Measurements from ENCODE around the gene CCDC57. TPM values are rescaled to one million over a fixed set of nuclear protein-coding genes. Genes with fewer than 3 reads are reported as not detected.
"Not testable (repeated sequence)": the region's sequence is repeated elsewhere in the genome, so short reads cannot be mapped to it uniquely, and the experiment has no call there.

The CCDC57 gene
- total RNA-seq, 1 donor from 2014 or later: 3.4 TPM

DNA sequence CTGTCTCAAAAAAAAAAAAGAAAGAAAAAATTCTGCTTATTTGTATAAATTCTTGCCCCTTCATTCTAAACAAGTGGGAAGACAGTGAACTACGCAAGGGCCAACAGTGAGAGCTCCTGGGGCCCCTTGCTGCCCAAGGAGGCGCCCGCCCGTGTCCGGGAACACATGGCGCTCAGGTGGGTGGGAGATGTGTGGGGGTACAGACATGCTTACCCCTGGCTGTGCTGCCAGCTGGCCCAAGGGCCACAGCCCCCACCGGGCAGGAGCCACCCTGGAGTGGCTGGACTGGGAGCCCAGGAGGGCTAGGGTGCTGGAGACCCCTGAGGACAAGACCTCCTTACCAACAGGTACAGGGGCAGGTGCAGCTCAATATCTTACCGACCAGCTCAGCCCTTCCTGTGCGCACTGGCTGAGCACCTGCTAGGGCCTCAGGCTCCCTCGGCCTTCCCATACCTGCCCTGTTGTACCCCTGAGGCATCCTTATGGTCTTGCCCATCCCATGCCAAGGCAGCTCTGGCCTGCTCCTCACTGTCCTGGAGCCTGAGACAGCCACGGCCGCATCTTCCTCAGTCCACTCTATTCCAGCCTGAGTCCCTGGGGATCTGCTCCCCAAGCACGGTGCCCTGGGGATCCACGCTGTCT lies 56.2 kb downstream of the CCDC57 start:
- no peak for DNase-seq (ENCODE audit: low read depth in 2 of 2)

DNA sequence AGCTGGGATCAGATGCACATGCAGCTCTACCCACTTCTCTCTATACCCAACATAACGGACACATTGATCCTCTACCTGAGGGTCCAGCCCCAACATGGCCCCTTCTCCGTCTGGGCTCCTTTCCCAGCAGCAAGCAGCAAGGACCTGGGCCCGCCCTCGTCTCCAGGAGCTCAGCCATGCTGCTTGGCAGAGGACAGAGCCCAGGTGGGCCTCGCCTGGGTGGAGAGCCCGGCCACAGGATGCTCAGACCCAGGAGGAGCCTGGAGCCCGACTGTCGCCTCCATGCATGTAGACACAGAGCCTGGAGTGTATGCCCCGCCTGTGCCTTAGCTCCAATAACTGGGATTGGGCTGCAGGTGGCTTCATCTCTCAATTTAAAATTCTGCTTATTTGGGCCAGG lies 57.0 kb downstream of the CCDC57 start:
- no peak for DNase-seq (ENCODE audit: low read depth in 2 of 2)

DNA sequence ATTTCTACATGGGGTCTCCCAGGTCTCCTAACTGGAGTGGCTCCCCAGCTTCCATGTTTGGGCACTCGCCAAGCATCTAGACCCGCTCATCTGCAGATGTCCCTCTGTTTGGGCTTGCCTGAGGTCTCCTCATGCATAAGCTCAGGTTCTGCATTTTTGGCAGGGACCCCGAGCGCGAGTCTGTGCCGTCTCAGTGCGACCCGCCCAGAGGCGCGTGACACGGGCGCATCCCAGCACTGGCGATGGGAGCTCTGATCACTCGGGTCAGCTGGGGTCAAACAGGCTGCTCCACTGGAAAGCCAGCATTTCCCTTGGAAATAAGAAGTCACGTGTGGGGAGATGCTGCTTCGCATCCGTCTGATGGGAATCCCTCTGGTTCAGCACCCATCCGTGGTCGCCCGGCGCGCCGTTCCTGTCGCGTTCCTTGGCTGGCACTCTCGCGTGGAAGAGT lies 57.7 kb downstream of the CCDC57 start:
- no peak for DNase-seq (ENCODE audit: low read depth in 2 of 2)

DNA sequence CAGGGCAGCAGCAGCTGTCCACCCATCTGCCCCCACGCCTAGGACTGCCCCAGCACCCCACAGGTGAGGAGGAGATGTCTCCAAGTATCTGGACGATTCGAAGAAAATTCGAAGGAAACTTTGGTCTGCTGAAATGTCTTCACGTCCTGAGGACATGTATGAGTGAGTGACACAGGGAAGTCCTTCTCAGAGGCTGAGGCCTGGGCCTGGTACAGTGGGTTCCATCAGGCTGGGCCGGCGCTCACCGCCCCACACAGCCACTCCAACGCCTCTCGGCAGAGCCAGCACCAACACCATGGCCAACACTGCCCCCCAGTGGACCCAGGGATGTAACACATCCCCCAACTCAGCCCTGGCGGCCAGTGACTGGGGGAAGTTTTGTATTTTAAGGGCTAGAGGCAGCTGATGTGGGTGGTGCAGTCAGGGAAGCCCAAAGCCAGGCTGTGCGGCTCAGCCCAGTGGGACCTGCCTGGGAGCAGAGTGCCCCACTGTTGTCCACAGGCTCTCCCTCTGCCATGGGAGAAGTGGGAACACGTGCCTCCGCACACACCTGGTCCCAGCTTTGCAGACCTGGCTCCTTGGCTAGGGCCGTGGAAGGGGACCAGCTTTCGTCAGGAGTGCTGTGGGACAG lies 58.8 kb downstream of the CCDC57 start:
- peak; percentile 70 to 85 for DNase-seq (ENCODE audit: low read depth in 2 of 2)

DNA sequence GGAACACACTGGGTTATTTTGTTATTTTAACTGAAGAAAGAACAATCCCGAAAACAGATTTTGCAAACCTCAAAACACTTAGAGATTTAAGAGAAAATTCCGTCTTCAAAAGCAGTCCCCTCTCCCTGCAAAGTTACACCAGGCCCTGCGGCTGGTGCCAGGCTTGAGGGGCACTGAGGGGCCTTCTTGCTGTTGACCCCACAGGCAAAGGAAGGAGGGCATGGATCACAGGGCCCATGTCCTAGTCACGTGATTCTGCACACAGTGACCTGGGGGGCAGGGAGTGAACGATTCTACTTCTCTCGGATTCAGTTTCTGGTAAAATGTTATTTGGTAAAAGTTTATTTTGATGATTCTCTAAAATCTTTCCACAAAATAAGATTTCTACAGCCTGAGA lies 59.3 kb downstream of the CCDC57 start:
- no peak for DNase-seq (ENCODE audit: low read depth in 2 of 2)

DNA sequence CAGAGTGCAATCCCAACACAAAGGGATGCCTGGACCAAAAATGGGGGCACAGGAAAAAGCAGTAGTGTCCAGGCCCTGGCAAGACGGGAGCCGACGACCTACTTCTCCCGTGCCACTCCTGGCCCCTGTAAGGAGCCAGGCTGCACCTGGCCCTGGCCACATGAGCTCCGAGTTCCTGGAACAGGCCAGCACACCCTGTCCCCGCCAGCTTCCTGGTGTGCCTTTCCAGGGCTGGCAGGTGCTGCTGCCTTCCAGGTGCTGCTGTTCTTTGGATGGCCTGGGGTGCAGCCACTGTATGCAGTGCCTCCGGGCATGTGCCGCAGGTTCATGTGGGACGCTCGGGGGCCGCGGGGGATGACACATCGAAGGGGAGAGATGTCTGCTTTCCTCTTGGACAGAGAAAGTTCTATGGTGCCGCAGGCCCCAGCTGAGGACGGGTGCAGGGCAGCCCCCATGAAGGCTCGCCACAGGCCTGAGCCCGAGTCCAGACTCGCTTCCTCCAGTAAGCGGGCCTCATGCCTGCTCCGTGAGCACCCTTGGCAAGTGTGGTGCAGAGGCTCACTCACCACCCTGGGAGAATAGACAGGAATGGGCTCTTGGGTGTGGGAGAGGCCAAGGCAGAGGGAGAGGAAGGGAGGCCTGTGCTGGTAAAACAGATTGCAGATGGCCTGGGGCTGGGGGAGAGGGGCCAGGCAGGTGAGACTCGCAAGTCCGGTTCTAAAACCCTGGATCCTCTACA lies 59.9 kb downstream of the CCDC57 start:
- DNase-seq (ENCODE audit: low read depth in 2 of 2): no peak

DNA sequence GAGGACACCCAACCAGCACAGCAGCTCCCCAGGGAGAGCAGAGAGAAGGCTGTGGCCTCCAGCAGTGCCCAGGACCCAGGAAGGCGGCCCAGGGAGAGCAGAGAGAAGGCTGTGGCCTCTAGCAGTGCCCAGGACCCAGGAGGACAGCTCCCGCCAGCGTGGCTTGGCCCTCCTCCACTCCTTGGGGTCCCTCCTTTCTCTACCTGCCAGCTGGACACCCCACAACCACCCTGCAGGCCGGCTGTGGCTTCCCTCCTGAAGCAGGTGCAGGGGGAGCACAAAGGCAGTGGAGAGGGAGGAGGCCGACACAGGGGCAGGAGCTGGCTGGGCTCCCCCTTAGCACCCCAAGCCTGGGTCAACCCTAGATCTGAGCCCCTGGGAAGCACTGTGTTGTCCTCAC lies 60.5 kb downstream of the CCDC57 start:
- no peak for DNase-seq (ENCODE audit: low read depth in 2 of 2)

DNA sequence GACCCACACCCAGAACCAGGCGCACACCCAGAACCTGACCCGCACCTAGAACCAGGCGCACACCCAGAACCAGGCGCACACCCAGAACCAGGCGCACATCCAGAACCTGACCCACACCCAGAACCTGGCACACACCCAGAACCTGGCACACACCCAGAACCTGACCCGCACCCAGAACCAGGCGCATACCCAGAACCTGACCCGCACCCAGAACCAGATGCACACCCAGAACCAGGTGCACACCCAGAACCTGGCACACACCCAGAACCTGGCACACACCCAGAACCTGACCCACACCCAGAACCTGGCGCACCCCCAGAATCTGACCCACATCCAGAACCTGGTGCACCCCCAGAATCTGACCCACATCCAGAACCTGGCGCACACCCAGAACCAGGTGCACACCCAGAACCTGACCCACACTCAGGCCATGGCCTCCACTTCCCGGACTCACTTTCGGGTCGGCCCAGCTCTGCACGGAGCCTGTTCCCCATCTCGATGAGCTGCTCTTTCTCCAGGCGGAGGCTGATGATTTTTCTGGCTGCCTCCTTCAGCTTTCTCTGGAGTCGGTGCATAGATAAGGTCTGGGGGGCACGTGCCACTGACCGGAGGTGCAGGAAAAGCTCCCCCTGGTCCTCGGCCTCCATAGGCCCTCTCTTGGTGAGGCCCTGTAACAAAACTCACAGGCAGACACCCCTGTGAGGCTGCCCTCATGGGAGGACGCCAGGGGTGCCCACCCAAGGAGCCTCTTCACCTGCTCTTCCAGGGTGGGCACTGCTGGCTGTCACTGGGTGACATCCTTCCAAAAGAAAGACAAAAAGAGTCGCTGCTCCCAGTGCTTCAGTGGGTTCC lies 61.3 kb downstream of the CCDC57 start:
- no peak for DNase-seq (ENCODE audit: low read depth in 2 of 2)

DNA sequence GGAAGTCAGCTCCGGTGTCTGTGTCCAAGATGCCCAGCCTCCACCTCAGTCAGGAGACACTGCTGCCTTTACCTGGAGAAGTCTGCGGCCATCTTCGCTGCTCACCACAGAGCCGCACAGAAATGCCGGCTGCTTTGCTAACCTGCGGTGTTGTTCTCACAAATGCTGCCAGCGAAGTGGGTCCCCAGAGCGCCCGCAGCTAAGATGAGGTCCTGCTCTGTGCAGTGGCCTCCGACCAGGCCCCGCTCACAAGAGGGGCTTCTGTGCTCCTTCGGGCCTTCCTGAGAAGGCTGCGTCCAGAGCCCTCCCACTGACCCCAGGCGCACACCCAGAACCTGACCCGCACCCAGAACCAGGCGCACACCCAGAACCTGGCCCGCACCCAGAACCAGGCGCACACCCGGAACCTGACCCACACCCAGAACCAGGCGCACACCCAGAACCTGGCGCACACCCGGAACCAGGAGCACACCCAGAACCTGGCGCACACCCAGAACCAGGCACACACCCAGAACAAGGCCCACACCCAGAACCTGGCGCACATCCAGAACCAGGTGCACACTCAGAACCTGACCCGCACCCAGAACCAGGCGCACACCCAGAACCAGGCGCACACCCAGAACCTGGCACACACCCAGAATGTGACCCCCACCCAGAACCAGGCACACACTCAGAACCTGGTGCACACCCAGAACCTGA lies 63.1 kb downstream of the CCDC57 start:
- DNase-seq (ENCODE audit: low read depth in 2 of 2): no peak

DNA sequence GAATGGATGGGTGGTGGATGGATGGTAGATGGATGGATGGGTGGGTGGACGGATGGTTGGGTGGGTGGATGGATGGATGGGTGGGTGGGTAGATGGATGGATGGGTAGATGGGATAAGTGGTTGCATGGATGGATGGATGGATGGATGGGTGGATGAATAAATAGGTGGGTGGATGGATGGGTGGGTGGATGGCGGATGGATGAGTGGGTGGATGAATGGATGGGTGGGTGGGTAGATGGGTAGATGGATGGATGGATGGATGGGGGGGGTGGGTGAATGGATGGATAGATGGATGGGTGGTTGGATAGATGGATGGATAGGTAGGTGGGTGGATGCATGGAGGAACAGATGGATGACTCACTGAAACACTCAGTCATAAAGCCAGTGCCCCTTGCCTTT lies 63.6 kb downstream of the CCDC57 start:
- no peak for DNase-seq (ENCODE audit: low read depth in 2 of 2)

DNA sequence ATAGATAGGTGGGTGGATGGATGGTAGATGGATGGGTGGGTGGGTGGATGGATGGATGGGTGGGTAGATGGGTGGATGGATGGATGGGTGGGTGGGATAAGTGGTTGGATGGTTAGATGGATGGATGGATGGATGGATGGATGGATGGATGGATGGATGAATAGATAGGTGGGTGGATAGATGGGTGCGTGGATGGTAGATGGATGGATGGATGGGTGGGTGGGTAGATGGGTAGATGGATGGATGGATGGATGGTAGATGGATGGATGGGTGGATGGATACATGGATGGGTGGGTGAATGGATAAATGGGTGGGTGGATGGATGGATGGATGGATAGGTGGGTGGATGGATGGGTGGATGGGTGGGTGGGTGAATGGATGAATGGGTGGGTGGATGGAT lies 64.6 kb downstream of the CCDC57 start:
- no peak for DNase-seq (ENCODE audit: low read depth in 2 of 2)

DNA sequence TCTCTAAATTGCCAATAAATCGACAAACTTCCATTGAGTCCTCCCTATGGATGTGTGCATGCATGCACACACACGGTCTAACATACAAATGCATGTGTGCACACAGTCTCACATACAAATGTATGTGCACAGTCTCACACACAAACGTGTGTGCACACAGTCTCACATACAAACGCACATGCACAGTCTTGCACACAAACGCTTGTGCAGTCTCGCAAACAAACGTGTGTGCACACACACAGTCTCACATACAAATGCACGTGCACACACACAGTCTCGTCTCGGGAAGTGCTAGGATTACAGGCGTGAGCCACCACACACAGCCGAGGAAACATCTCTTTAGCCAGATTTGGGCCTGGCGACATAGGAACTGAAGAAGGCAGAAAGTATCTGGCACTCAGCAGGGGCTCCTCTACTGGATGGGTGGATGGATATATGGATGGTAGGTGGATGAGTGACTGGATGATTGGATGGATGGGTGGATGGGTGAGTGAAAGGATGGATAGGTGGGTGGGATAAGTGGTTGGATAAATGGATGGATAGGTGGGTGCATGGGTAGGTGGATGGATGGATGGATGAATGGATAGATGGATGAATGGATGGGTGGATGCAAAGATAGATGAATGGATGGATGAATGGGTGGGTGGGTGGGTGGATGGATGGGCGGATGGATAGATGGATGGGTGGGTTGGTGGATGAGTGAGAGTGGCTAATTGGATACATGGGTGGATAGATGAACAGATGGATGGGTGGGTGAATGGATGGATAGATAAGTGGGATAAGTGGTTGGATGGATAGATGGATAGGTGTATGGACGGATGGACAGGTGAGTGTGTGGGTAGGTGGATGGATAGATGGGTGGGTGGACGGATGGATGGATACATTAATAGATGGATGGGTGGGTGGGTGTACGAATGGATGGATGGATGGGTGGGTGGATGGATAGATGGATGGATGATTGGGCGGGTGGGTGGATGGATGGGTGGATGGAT lies 65.7 kb downstream of the CCDC57 start:
- no peak for DNase-seq (ENCODE audit: low read depth in 2 of 2)

DNA sequence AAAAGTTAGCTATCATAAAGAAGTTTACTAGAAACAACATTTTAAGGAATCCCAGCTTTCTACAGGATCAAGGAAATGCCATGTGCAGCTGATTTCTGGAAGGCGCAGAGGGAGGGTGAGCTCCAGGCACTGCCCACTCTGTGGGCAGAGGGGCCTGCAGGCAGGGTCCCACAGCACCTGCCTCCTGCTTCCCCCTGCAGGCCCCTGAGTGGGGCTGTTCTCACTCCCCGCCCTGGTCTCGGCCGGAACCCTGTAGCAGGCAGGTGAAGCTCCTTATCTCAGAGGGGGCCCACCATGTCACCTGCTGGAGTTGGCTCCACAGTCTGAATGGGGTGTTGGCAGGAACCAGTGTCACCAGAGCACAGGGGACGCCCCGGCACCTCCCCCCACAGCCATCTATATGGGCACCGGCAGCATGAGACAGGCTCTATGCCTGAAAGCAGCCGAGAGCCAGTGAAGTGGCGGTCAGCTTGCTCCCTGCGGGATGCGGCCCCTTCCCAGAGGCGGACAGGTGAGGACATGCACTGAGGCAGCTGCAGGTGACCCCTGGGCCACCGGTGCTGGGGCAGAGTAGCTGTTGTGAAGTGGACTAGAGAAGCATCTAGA lies 67.0 kb downstream of the CCDC57 start:
- DNase-seq (ENCODE audit: low read depth in 2 of 2): no peak

DNA sequence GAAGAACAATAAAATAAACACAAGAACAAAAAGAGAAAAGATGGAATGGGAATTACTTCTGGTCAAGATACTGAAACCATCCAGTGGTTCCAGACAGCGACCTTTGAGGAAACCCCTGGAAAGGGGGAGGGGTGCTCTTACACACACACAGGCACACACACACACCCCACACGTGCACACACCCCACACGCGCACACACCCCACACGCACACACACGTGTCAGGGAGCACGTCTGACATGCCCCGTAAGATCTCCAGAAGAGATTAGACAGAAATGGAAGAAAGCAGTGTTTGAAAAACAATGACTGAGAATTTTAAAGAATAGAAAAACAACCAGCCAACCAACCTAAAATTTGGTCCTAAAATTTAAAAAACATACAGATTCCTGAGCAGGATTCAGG lies 69.3 kb downstream of the CCDC57 start:
- no peak for DNase-seq (ENCODE audit: low read depth in 2 of 2)

DNA sequence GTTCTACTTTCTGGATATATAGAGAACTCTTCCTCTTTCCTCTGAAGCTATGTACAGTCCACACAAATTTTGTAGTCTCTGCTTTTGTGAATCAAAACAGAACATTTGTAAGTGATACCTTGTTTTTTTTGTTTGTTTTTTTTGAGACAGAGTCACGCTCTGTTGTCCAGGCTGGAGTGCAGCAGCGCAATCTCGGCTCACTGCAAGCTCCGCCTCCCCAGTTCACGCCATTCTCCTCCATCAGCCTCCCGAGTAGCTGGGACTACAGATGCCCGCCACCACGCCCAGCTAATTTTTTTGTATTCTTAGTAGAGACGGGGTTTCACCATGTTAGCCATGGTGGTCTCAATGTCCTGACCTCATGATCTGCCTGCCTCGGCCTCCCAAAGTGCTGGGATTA lies 72.7 kb downstream of the CCDC57 start:
- DNase-seq (ENCODE audit: low read depth in 2 of 2): not testable (repeated sequence)

DNA sequence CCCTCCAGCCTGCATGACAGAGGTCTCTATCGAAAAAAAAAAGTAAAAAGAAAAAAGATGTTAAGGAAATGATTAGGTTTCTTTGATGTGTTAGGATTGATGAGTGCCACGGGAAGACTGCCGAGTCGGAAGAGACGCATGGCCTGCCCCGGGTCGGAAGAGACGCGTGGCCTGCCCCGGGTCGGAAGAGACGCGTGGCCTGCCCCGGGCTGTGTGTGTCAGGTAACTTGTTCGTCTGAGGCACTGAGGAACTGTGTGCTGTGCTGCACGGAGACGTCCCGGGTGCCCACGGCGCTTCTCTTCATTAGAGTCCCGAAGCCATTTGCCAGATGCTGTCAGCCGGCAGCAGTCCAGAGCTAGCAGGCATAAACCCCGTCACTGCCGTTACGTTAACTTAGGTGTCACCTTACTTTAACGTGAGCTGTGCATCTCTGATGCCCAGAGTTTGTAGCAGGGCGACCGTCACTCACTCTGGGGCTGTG lies 74.1 kb downstream of the CCDC57 start:
- no peak for DNase-seq (ENCODE audit: low read depth in 2 of 2)

DNA sequence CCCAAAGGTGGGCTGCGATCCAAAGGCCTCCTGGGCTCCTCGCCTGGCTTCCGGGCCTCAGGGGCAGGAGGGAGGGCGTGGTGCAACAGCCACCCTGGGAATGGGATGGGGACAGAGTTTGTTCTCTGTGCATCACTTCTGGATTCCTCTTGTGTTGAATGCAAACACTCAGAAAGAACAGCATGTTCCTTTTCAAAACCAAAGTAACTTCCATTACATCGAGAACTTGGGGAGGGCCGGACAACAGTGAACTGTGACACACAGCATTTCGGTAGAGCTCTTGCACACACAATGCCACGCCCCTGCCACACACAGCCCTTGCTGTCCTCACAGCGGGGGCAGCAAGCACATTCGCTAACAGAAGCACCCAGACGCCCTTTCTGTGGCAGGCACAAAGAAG lies 78.5 kb downstream of the CCDC57 start:
- no peak for DNase-seq (ENCODE audit: low read depth in 2 of 2)

DNA sequence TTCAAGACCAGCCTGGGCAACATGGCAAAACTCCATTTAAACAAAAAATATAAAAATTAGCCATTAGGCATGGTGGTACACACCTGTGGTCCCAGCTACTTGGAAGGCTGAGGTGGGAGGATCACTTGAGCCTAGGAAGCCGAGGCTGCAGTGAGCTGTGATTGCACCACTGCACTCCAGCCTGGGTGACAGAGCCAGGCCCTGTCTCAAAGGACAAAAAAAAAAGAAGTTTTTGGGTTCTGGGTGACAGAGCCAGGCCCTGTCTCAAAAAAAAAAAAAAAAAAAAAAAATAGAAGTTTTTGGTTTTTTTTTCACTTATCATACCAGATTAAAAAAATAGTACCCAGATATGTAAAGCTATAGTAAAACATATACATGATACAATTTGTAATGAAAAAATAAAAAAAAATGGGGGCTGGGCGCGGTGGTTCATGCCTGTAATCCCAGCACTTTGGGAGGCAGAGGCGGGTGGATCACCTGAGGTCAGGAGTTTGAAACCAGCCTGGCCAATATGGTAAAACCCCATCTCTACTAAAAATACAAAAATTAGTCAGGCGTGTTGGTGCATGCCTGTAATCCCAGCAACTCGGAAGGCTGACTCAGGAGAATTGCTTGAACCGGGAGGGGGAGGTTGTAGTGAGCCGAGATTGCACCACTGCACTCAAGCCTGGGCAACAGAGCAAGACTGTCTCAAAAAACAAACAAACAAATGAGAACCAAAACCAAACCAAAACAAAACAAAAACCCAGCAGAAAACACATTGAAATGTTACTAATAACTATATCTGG lies 79.3 kb downstream of the CCDC57 start:
- DNase-seq (ENCODE audit: low read depth in 2 of 2): not testable (repeated sequence)

DNA sequence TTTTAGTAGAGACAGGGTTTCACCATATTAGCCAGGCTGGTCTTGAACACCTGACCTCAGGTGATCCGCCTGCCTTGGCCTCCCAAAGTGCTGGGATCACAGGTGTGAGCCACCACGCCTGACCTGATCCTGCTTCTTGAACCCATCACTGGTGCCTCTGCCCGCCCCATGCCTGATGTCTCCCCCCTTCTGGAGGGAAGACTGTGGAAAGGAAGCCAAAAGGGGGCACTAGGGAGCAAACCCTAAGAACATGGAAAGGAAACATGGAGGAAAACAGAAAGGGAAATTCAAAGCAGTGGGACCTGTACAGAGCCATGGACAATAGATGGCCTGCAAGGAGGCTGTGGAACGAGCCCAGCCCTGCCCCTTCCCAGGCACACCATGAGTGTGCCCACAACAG lies 83.5 kb downstream of the CCDC57 start:
- no peak for DNase-seq (ENCODE audit: low read depth in 2 of 2)
